Measurements from ENCODE around the gene CDH4.

Gene CDH4

GRCh38 chr20:61333484-61334108, 81.5 kb downstream of the CDH4 start:
- no peak for DNase-seq

DNA sequence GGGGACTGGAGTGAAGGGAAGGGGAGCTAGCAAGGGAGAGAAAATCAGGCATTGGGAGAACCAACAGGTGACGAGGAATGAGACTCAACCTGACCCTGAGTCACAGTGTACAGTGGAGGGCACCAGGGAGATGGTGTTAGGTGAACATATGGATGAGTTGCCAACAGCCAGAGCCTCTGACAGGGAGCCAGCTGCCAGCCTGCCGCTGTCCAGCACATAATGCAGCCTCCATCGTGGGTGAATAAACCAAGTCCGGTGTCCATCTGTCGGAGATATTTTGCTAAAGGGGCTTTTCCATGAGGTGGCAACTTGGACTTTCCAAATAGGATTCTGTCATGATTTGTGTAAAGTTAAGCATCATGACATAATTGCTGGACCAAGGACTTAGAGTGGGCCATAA, 88.1 kb downstream of the CDH4 start:
- no peak for DNase-seq

DNA sequence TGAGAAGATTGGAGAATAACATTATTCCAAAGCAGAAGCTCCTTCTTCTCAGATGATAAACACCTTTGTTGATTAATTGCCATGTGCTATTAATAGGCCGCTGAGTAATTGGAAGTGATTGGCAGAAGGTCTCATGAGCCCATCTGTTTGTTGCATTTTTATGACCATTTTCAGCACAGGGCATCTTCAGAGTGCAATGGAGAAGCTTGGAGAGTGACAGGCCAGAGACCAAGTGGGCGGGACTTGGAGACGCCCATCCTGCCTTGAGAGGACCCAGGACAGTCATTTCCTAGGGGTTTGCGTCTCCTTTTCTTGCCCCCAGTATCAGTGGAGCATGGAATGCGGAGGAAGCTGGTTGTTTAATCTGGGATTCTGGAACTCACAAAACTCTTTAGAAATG, 89.5 kb downstream of the CDH4 start:
- DNase-seq = no peak

DNA sequence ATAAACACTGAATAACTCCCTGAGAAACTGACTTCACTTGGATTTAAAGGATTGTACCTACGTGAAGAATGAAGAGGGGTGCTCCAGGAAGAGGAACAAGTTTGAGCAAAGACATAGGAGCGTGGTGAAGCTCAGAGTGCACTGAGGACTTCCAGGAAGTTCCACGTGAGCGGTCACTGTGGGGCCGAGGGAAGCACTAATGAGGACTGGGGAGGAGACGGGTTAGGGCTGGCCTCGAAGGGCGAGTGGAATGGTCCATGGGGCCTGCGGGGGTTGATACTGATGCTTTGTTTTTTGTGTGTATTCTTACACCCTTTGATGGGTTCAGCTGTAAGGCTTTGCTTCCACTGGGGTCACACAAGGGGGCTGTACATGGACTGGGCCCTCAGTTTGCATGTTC, 91.9 kb downstream of the CDH4 start:
- no peak for DNase-seq

GRCh38 chr20:61345656-61346055, 93.6 kb downstream of the CDH4 start:
- DNase-seq = no peak

DNA sequence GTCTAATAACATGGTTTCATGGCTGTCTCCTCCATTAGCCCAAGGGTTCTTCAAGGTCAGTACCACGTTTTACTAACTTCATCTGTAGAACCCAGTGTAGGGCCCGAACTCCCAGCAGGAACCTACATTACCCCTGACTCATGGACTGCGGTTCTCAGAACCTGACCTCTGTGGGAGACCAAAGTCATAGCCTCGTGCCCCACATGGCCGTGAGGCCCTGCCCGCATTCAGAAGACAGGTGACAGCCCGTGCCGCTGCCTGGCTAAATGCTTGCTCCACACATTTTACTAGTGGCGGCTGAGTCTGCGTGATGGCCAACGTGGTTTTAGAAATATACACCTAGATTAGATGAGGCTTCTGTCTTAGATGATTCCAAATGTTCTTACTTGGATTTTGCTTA, 94.9 kb downstream of the CDH4 start:
- no peak for DNase-seq

- no peak for DNase-seq
Measured at GRCh38 chr20:61347443-61347842, 95.4 kb downstream of the CDH4 start.

GRCh38 chr20:61349447-61350165, 97.5 kb downstream of the CDH4 start:
- DNase-seq = no peak

- DNase-seq = no peak
Measured at GRCh38 chr20:61350500-61351250, 98.6 kb downstream of the CDH4 start.

DNA sequence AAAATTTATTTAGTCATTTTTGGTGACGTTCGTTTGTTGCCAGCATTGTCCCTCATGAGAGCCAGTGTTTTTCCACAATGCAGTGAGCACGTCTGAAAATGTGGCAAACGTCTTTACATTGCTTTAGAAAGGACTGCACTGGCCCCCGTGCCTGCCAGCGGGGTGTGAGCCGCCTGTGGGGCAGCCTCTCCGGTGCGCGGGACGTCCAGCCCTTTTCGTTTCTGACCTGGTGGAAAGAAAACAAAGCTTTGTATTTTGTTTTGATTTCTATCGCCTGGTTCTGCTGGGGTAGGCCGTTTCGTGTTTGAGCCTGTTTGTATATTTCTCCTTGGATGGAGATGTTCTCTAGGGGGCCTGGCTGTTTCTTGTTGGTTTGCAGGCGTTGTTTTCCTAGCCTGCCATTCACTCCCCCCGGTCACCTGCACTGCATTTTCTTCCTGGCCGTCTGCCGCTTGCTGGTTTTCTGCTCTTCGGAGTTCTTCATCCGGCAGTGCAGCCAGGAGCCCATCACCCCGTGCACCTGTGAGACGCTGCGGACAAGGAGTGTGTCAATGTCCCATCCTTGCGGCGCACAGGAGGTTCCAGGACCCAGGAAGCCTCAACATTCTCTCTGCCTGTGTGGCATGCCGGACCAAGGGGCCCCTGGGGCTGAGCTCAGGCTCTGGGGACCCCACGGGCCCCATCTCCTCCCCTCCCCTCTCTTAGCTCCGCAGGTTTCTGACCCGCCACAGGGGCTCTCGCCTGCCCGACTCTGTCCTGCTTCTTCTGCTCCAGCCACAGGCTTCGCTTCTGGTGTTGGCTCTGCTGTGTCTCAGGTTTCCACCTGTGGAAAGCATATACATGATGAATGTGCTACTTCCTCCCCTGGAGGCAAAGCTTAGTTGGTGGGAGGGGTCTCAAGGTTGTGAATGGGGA, 100.5 kb downstream of the CDH4 start:
- DNase-seq = no peak

DNA sequence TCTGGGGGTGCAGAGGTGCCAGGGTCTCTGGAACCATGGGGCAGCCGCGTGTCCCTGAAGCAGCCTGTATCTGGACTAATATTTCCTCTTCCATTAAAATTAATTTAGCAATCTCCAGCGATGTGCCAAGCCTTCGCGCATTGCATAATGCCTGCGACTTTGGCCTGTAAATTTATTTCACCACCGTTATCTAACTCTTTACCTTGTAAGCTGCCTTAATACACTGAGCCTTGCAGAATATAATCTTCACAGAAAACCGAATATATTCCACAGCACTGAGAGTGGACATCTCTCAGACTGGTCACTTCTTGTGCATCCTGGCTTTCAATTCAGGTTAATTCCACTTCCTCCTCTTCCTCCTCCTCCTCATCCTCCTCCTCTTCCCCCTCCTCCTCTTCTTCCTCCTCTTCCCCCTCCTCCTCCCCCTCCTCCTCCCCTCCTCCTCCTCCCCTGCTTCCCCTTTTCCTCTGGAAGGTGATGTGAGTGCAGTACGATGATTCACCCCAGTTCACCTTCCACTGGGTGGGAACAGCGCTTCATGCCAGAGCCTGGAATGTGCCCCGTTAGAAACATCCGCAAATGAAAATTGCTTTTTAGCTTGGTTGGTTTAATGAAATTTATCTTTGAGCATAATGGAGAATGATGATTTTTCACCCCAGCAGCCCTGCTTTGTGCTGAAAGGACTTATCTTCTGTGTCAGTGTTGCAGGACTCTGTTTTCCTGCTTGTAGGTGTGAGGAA, 101.4 kb downstream of the CDH4 start:
- no peak for DNase-seq

- no peak for DNase-seq
Measured at GRCh38 chr20:61354001-61354390, 101.9 kb downstream of the CDH4 start.

DNA sequence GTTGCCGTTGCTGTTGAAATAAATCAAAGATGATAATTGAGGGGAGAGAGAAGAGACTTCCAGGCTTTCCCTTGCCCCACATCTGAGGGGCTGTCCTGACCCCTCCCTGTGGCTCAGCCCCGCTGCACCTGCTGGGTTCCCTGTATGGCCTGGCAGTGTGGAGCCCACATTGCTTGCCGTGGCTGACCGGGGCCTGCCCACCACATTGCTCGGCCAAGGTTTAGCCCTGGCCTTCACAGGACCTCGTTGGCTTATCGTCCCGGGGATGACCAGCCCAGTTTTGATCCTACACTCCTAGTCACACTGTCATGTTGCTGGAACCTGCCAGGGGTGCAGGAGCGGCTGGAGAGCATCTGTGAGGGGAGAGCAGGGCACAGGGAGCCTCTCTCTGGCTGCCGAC, 102.4 kb downstream of the CDH4 start:
- DNase-seq = no peak

GRCh38 chr20:61354901-61355495, 102.9 kb downstream of the CDH4 start:
- no peak for DNase-seq

- DNase-seq = no peak
Measured at GRCh38 chr20:61355585-61355984, 103.5 kb downstream of the CDH4 start.

GRCh38 chr20:61356196-61356595, 104.1 kb downstream of the CDH4 start:
- DNase-seq = no peak

- no peak for DNase-seq
Measured at GRCh38 chr20:61357119-61357518, 105.1 kb downstream of the CDH4 start.

- DNase-seq = no peak
Measured at GRCh38 chr20:61359254-61359653, 107.2 kb downstream of the CDH4 start.

- no peak for DNase-seq
Measured at GRCh38 chr20:61360296-61360695, 108.2 kb downstream of the CDH4 start.

DNA sequence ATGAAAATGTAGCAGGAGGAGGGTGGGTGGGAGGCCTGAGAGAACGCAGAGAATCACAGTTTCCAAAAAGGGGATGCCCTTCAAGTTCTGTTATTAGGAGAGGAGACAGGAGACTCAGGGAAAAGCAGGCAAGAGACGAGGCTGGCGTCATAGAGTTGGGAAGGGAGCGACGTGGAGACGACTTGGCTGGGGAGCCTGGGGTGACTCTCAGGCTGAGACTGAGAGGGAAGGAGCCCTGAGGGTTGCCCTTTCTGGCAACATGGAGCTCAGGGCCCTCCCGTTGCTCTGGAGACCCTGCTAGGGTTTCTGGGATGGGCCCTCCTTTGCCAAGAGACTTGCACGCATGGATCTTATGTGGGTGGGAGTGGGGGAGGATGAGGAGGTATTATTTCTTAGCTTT, 108.9 kb downstream of the CDH4 start:
- no peak for DNase-seq

DNA sequence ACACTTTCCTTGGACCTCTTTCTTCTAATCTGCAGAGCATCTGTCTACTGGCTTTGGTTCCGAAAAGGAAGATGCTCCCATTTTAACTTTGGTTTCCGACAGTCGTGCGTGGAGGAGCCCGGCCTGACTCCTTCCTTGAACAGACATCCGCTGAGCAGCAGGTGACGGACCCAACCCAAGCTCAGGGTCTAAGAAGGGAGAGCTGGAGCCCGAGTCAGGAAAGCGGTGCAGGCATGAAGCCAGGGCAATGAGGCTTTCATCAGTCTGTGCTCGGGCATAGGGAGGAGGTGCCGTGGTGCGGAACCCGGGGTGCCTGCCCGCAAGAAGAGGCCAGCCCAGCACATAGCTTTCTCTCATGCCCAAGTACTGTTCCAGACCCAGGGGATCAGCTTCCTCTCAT, 109.4 kb downstream of the CDH4 start:
- no peak for DNase-seq

- no peak for DNase-seq
Measured at GRCh38 chr20:61364147-61364546, 112.1 kb downstream of the CDH4 start.

All from NCI-H2107 (cell line).